Ovary (tissue), 3 donors: ENCODE data around the gene MLF2.

Experiments
- CTCF ChIP-seq, 3 donors: fragments of 450-650 bp in 2 of 3; fragments of 200-600 bp in 1 of 3; IDR thresholded peaks; one replicate each; pipeline versions ENCODE4 v1.5.1 to v1.8.0; 2016 to 2022; ENCODE audit warnings: antibody characterized with exemption in 3 of 3, mild to moderate bottlenecking in 1 of 3
- POLR2A ChIP-seq: fragments of 450-650 bp; IDR thresholded peaks from one replicate; pipeline ENCODE4 v1.6.1; 2017; ENCODE audit warnings: antibody characterized with exemption, mild to moderate bottlenecking, moderate library complexity
- donor health status: DM: no; HTN: no; CAD: no.

- TF ChIP-seq CTCF (IDR thresholded peaks at IDR 0.05) (no peak), POLR2A (no peak)
These were observed 14.7 kb upstream of the MLF2 start for GRCh38 chr12:6767353-6768319.
